Activated naive CD8-positive, alpha-beta T cell treated with anti-CD3 and anti-CD28 coated beads, Interleukin-2, amount 50 U/mL, for 24 hours (primary cell): ENCODE measurements around the gene DYNLT3.

Experiments used
- ATAC-seq: fragments of 150-1000 bp; cut with Tn5 transposase; one replicate; pipeline ENCODE4 v1.10.0; 2021
- DNase-seq: peaks from one replicate; pipeline ENCODE4 v3.0.0; 2021
- H3K27ac Mint-ChIP-seq: one replicate; pipeline ENCODE4 v1.8.0; 2021; ENCODE audit warnings: mild to moderate bottlenecking, mixed read lengths
- H3K27me3 Mint-ChIP-seq: one replicate; pipeline ENCODE4 v1.8.0; 2021; ENCODE audit warnings: mixed read lengths
- H3K36me3 Mint-ChIP-seq: one replicate; pipeline ENCODE4 v1.8.0; 2021; ENCODE audit warnings: low read depth, mixed read lengths
- H3K4me1 Mint-ChIP-seq: one replicate; pipeline ENCODE4 v1.8.0; 2021; ENCODE audit warnings: mixed read lengths
- H3K4me3 Mint-ChIP-seq: one replicate; pipeline ENCODE4 v1.8.0; 2021; ENCODE audit warnings: mild to moderate bottlenecking, moderate library complexity, mixed read lengths
- H3K9me3 Mint-ChIP-seq: one replicate; pipeline ENCODE4 v1.8.0; 2021; ENCODE audit warnings: mixed read lengths

The DYNLT3 gene

DNA sequence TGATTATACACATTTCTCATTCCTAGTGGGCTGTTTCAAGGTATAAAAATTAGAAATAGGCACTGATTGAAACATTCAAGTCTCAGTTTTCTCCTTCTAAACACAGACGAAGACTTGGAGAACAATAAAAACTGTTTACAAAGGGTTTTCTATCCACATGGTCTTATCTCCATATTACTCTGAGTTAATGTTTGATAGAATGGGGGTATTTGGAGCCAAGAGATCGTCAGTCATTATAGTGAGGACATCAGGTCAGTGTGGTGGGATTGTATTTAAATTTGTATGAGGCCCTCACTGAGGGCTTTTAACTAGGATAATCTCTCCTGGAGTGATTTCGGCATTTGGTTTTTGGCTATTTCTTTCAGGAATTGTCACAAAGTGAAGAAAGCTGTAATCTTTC, 16.4 kb upstream of the DYNLT3 start:
- ATAC-seq, result no peak
- Mint-ChIP-seq H3K36me3 (peaks cover 4% of the 10 kb centered on the region), H3K27ac (no peak overlapping the region), H3K4me1 (peaks cover 8% of the 10 kb centered on the region), H3K9me3 (peaks cover 11% of the 10 kb centered on the region), H3K4me3 (no peak overlapping the region), H3K27me3 (peaks cover 13% of the 10 kb centered on the region)
- DNase-seq, result no peak

DNA sequence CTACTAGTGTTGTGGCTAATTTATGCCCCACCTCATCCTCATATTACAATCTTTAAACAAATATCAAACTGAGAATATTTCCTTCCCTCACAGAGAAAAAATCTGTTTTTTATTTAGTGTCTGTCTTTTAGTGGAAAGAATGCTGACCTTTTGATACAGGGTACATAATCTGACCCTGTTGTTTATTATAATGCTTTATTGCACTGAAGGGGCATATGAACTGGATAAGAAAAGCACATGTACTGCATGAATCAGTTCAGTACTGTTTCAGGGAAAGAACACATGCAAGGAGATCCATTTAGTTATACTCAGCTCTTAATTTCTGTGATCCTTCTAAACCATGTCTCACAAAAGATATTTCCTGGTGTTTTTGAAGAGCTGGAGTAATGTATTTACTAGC, 15.5 kb upstream of the DYNLT3 start:
- DNase-seq (no peak), ATAC-seq (no peak)
- Mint-ChIP-seq H3K9me3 (peaks cover 9% of the 10 kb centered on the region), H3K4me3 (no peak overlapping the region), H3K4me1 (peaks cover 3% of the 10 kb centered on the region), H3K36me3 (peaks cover 4% of the 10 kb centered on the region), H3K27me3 (peaks cover 13% of the 10 kb centered on the region), H3K27ac (no peak overlapping the region)

- ATAC-seq (no peak), DNase-seq (no peak)
- no peaks in the 10 kb centered on the region for H3K9me3 Mint-ChIP-seq
- no peaks in the 10 kb centered on the region for H3K36me3 Mint-ChIP-seq
- H3K27ac Mint-ChIP-seq, result no peak overlapping the region
- no peak overlapping the region for H3K4me3 Mint-ChIP-seq
- no peaks in the 10 kb centered on the region for H3K4me1 Mint-ChIP-seq
- peaks cover 13% of the 10 kb centered on the region for H3K27me3 Mint-ChIP-seq
Observed at GRCh38 chrX:37860721-37861120, 13.3 kb upstream of the DYNLT3 start.

DNA sequence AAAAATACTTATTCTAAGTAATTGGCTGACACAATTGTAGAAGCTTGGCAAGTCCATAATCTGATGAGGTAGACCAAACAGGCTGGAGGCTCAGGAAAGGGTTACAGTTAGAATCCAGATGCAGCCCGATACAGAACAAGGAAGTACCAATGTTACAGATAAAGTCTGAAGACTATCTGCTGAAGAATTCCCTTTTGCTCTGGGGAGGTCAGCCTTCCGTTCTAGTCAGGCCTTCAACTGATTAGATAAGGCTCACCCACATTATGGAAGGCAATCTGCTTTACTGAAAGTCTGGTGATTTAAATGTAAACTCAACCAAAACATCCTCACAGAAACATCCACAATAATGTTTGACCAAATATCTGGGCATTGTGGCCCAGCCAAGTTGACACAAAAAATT, 7.4 kb upstream of the DYNLT3 start:
- Mint-ChIP-seq H3K4me1 (peaks cover 3% of the 10 kb centered on the region), H3K27ac (no peak overlapping the region), H3K27me3 (peaks cover 6% of the 10 kb centered on the region), H3K9me3 (no peaks in the 10 kb centered on the region), H3K36me3 (no peaks in the 10 kb centered on the region), H3K4me3 (no peak overlapping the region)
- DNase-seq (no peak), ATAC-seq (no peak)

DNA sequence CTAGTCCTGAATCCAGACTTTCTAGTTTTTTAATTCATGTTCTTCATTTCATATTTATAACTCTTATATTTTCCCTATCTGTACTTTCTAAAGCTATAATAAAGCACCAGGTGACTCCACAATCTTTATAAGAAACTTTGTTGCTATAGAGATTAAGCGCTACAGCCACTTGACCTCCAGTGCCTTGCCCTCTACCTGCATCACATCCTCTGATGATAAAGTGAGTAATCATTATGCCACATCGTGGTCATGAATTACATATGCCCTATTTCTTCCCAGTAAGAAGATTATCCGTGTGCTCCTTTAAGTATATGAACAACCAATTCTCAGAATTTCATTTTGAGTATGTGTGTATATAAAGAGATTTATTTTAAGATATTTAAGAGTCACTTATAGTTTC, 6.8 kb upstream of the DYNLT3 start:
- DNase-seq (no peak), ATAC-seq (no peak)
- no peaks in the 10 kb centered on the region for H3K9me3 Mint-ChIP-seq
- peaks cover 7% of the 10 kb centered on the region for H3K4me1 Mint-ChIP-seq
- H3K4me3 Mint-ChIP-seq, result no peak overlapping the region
- H3K27me3 Mint-ChIP-seq, result peaks cover 6% of the 10 kb centered on the region
- H3K36me3 Mint-ChIP-seq, result no peaks in the 10 kb centered on the region
- H3K27ac Mint-ChIP-seq, result no peak overlapping the region

DNA sequence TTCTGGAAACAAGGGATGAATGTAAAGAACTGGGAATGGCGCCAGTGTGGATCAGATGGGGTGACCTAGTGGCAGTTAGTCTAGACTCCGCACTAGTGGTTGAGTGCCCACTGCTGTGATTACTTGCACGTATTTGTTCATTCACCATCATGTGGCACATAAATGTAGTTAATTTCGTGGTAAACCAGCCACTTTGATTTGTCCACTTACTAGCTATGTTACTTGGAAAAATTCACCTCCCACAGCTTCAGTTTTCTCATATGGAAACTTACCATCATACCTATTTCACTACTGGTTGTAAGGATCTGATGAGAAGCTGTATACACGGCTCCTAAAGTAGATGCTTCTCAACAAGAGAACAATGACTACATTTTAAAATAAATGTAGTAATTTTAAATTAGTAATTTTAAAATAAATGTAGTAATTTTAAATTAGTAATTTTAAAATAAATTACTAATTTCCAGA, 394 bp upstream of the DYNLT3 start:
- H3K27ac Mint-ChIP-seq, result peak overlapping the region; percentile 90
- peak overlapping the region; percentile 75 for H3K4me3 Mint-ChIP-seq
- no peaks in the 10 kb centered on the region for H3K9me3 Mint-ChIP-seq
- H3K27me3 Mint-ChIP-seq, result peaks cover 4% of the 10 kb centered on the region
- no peak for DNase-seq
- peak; percentile 35 for ATAC-seq
- H3K4me1 Mint-ChIP-seq, result peaks cover 30% of the 10 kb centered on the region
- H3K36me3 Mint-ChIP-seq, result no peaks in the 10 kb centered on the region

DNA sequence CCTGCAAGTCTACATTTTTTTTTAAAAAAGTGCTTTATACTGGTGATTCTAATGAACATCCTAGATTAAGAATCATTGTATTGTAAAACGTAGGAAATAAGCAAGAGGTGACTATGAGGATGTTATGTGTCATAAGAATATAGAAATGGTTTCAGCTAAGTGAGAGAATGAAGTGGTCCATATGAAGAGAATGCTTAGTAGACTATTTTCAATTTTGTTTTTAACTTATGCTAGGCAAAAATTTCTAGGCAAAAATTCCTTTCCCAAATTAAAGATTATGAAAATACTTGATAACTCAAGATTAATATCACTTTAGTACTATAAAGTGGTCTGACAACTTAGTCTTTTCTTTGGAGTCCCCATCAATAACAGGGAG, 825 bp downstream of the DYNLT3 start:
- peaks cover 32% of the 10 kb centered on the region for H3K4me1 Mint-ChIP-seq
- H3K27me3 Mint-ChIP-seq, result peaks cover 2% of the 10 kb centered on the region
- H3K9me3 Mint-ChIP-seq, result no peaks in the 10 kb centered on the region
- DNase-seq (no peak), ATAC-seq (no peak)
- H3K4me3 Mint-ChIP-seq, result peak overlapping the region; percentile 75
- H3K36me3 Mint-ChIP-seq, result no peaks in the 10 kb centered on the region
- H3K27ac Mint-ChIP-seq, result peak overlapping the region; percentile 87

DNA sequence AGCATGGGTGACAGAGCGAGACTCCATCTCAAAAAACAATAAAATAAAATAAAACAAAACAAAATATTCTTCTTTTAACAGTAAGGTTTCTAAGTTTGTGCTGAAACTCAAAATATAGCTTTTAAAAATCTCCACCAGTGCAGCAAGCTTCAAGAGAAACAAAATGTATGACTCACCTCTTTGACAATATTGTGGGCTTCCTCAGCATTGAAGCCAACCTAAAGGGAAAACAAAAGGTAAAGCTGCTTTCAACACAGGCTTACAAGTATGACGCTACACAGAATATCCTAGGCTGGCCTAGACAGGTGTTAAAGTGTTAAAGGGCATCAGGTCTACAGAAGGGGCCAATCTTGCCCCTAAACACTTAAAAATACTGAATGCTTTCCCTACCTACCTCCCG, 1.2 kb downstream of the DYNLT3 start:
- DNase-seq, result no peak
- H3K36me3 Mint-ChIP-seq, result peaks cover 1% of the 10 kb centered on the region
- no peaks in the 10 kb centered on the region for H3K9me3 Mint-ChIP-seq
- peaks cover 32% of the 10 kb centered on the region for H3K4me1 Mint-ChIP-seq
- peaks cover under 1% of the 10 kb centered on the region for H3K27me3 Mint-ChIP-seq
- peak; percentile 62 for ATAC-seq
- H3K4me3 Mint-ChIP-seq, result peak overlapping the region; percentile 75
- peak overlapping the region; percentile 87 for H3K27ac Mint-ChIP-seq

DNA sequence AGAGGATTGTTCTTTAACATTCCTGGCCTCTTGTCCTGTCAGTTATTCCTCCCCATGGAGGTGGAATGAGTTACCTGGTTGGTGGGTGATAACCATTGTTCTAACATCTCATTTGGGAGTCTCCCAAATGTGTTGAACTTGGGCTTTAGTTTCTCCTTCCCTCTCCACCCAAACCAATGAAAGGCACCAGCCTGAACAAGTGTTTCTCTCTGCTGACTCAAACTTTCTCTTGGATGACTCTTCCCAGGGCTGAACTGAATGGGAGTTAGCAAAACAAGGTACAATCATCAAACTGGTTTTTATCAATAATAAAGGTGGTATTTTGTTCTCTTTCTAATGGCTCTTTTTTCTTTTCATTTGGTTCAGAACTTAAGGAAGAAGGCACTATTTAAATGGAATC, 2.7 kb downstream of the DYNLT3 start:
- peak overlapping the region; percentile 31 for H3K27ac Mint-ChIP-seq
- peaks cover 28% of the 10 kb centered on the region for H3K4me1 Mint-ChIP-seq
- H3K9me3 Mint-ChIP-seq, result no peaks in the 10 kb centered on the region

DNA sequence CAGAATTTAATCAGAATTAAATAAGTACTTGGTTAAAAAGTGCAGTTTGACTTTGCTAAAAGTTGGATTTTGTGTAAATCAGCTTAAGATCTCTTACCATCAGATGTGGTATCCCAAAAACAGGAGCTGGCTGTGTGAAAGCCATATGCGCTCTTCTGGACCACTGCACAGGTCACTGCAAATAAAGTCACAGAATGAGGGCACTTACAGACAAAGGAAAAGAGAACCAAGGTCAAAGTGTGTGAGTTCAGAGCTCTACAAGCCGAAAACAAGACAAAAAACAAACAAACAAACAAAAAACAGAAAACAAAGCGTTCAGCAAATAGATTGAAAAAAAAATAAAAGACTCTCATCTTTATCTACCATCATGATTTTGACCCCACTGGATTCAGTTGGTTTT, 6.4 kb downstream of the DYNLT3 start:
- Mint-ChIP-seq H3K36me3 (peaks cover 9% of the 10 kb centered on the region), H3K4me1 (peaks cover 13% of the 10 kb centered on the region), H3K27ac (no peak overlapping the region), H3K4me3 (no peak overlapping the region), H3K27me3 (no peaks in the 10 kb centered on the region), H3K9me3 (no peaks in the 10 kb centered on the region)
- DNase-seq, result no peak
- no peak for ATAC-seq

More for the DNA sequence above, 2.7 kb downstream of the DYNLT3 start:
- Mint-ChIP-seq H3K27me3 (no peaks in the 10 kb centered on the region), H3K36me3 (peaks cover 5% of the 10 kb centered on the region), H3K4me3 (no peak overlapping the region)
- ATAC-seq (no peak), DNase-seq (no peak)

- Mint-ChIP-seq H3K9me3 (no peaks in the 10 kb centered on the region), H3K4me3 (no peak overlapping the region), H3K36me3 (peaks cover 4% of the 10 kb centered on the region), H3K27me3 (no peaks in the 10 kb centered on the region), H3K27ac (no peak overlapping the region), H3K4me1 (peaks cover 2% of the 10 kb centered on the region)
- DNase-seq (no peak), ATAC-seq (no peak)
Observed at GRCh38 chrX:37834937-37835336, 12.4 kb downstream of the DYNLT3 start.

GRCh38 chrX:37830371-37830770, 17.0 kb downstream of the DYNLT3 start:
- DNase-seq (no peak), ATAC-seq (no peak)
- H3K27ac Mint-ChIP-seq, result no peak overlapping the region
- no peaks in the 10 kb centered on the region for H3K36me3 Mint-ChIP-seq
- H3K27me3 Mint-ChIP-seq, result no peaks in the 10 kb centered on the region
- no peaks in the 10 kb centered on the region for H3K9me3 Mint-ChIP-seq
- H3K4me3 Mint-ChIP-seq, result no peak overlapping the region
- H3K4me1 Mint-ChIP-seq, result peaks cover 7% of the 10 kb centered on the region

DNA sequence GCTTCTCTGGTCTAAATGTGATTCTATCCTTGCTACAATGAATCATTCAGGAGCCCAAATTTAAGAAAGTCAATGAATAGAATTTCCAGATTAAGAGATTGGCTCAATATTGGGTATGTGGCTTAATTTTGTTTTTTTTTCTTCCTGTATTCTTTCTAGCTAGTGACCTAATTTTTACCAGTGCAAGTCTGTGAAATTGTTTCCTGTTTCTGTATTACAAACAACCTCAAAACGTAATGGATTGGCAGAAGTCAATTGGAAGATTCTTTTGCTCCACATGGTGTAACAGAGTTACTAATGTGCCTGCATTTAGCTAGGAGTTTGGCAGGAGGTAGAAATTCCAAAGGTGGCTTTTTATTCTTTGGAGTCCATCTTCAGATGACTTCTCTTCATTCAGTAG, 17.6 kb downstream of the DYNLT3 start:
- H3K4me3 Mint-ChIP-seq, result no peak overlapping the region
- no peaks in the 10 kb centered on the region for H3K36me3 Mint-ChIP-seq
- no peaks in the 10 kb centered on the region for H3K27me3 Mint-ChIP-seq
- ATAC-seq (no peak), DNase-seq (no peak)
- H3K4me1 Mint-ChIP-seq, result peaks cover 12% of the 10 kb centered on the region
- no peaks in the 10 kb centered on the region for H3K9me3 Mint-ChIP-seq
- H3K27ac Mint-ChIP-seq, result no peak overlapping the region

- H3K4me3 Mint-ChIP-seq, result no peak overlapping the region
- peaks cover 19% of the 10 kb centered on the region for H3K4me1 Mint-ChIP-seq
- H3K9me3 Mint-ChIP-seq, result no peaks in the 10 kb centered on the region
- peak; percentile 28 for ATAC-seq
- no peaks in the 10 kb centered on the region for H3K36me3 Mint-ChIP-seq
- H3K27ac Mint-ChIP-seq, result peak overlapping the region; percentile 5
- DNase-seq, result peak; percentile 42
- H3K27me3 Mint-ChIP-seq, result no peaks in the 10 kb centered on the region
Observed at GRCh38 chrX:37825215-37825842, 22.0 kb downstream of the DYNLT3 start.

DNA sequence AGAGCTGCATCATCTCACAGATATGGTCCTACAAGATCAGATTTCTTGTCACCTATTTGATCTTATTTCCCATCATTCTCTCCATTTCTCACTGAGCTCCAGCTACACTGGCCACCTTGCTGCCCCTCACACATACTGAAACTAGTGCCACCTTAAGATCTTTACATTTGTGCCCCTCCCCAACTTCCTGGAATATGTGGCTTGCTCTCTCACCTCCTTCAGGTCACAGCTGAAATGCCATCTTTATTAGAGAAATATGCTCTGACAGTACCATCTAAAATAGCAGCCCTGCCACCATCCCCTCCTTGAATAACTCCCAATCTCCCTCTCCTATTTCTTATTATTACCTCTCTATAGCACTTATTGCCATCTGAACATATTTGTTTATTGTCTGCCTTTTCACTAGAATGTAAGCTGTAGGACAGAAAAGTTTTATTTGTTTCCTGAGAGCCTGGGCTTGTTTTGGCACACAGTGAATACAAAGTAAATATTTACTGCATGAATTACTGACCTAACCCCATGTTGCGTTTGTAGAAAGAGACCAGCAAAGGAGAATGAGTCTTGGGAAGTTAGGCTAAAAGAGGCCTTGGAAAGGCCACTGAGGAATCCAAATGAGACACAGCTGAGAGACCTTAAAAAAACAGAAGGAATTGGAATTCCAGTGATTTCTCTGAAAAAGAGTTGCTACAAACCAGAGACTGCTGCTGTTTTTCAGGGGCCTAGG, 22.7 kb downstream of the DYNLT3 start:
- peaks cover 15% of the 10 kb centered on the region for H3K4me1 Mint-ChIP-seq
- ATAC-seq (no peak), DNase-seq (no peak)
- H3K27ac Mint-ChIP-seq, result peak overlapping the region; percentile 5
- H3K4me3 Mint-ChIP-seq, result no peak overlapping the region
- no peaks in the 10 kb centered on the region for H3K36me3 Mint-ChIP-seq
- H3K9me3 Mint-ChIP-seq, result no peaks in the 10 kb centered on the region
- H3K27me3 Mint-ChIP-seq, result no peaks in the 10 kb centered on the region
